A549 treated with Mapracorat at 1 μM for 4 hours (cell line): Measurements from ENCODE around the gene TROAP. TPM values are rescaled to one million over a fixed set of nuclear protein-coding genes. Genes with fewer than 3 reads are reported as not detected.

Source experiments
- total RNA-seq: library from RNA; stranded (reverse); fragments of 200-300 nt; extraction: Qiagen RNA extraction; gene quantifications from 5 replicates; pipeline ENCODE4 v1.2.3, GENCODE V29; 2022

Gene TROAP, protein sequence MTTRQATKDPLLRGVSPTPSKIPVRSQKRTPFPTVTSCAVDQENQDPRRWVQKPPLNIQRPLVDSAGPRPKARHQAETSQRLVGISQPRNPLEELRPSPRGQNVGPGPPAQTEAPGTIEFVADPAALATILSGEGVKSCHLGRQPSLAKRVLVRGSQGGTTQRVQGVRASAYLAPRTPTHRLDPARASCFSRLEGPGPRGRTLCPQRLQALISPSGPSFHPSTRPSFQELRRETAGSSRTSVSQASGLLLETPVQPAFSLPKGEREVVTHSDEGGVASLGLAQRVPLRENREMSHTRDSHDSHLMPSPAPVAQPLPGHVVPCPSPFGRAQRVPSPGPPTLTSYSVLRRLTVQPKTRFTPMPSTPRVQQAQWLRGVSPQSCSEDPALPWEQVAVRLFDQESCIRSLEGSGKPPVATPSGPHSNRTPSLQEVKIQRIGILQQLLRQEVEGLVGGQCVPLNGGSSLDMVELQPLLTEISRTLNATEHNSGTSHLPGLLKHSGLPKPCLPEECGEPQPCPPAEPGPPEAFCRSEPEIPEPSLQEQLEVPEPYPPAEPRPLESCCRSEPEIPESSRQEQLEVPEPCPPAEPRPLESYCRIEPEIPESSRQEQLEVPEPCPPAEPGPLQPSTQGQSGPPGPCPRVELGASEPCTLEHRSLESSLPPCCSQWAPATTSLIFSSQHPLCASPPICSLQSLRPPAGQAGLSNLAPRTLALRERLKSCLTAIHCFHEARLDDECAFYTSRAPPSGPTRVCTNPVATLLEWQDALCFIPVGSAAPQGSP
- 76.5 to 121 TPM (median 80.2 TPM) in 5 replicates for total RNA-seq

DNA sequence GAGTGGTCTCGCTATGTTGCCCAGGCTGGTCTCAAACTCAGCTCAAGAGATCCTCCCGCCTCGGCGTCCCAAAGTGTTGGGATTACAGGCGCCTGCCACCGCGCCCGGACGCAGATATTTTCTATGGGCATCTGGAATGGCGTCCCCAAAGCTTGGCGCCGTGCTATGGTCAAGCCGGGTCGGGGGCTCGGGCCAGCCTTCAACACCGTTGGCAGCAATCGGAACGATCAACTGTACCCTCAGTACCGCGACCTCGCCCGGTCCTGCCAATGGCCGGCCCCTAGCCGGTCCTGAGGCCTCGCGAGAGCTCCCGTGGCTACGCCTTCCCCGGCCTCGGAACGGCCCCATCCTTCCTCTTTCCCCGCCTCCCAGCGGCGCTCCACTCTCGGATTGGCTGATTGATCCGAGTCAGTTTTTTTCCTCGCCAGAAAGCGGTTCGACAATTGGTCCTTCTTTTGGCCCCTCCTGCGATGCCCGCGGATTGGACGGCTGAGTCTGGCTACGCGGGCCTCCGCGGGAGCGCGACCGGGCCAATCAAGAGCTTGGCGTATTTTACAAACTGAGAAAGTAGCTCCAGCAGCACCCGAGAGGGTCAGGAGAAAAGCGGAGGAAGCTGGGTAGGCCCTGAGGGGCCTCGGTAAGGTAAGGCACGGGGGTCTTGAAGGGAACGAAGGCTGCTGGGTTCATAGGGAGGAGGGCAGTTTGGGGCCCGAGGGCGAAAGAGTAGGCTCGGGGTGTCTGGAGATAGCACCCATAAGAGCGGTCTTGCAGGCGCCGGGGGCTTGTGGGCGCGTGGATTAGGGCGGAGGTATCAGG, at the start of gene TROAP:
TROAP (plus strand) TSS at position 548 of the 816 bp plus-strand sequence. CDS start 354 bp downstream, outside the sequence.

DNA sequence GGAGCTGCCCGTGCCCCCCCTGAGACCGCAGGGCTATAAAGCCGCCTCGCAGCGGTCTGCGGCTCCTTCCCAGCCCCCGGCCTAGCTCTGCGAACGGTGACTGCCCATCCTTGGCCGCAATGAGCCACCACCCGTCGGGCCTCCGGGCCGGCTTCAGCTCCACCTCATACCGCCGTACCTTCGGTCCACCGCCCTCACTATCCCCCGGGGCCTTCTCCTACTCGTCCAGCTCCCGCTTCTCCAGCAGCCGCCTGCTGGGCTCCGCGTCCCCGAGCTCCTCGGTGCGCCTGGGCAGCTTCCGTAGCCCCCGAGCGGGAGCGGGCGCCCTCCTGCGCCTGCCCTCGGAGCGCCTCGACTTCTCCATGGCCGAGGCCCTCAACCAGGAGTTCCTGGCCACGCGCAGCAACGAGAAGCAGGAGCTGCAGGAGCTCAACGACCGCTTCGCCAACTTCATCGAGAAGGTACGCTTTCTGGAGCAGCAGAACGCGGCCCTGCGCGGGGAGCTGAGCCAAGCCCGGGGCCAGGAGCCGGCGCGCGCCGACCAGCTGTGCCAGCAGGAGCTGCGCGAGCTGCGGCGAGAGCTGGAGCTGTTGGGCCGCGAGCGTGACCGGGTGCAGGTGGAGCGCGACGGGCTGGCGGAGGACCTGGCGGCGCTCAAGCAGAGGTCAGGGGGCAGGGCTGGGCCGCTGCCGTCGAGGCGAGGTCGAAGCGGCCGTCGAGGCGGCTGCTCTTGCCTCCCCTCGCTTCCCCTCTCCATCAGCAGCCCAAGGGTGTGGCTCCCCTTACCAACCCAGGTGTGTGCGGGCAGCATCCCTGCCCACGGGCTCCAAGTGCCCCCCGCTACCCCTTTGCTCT, 27.7 kb upstream of the TROAP start, which contains the start of gene PRPH:
PRPH (plus strand) TSS at position 66 of the 855 bp plus-strand sequence; CDS start at position 120, 54 bp downstream.

DNA sequence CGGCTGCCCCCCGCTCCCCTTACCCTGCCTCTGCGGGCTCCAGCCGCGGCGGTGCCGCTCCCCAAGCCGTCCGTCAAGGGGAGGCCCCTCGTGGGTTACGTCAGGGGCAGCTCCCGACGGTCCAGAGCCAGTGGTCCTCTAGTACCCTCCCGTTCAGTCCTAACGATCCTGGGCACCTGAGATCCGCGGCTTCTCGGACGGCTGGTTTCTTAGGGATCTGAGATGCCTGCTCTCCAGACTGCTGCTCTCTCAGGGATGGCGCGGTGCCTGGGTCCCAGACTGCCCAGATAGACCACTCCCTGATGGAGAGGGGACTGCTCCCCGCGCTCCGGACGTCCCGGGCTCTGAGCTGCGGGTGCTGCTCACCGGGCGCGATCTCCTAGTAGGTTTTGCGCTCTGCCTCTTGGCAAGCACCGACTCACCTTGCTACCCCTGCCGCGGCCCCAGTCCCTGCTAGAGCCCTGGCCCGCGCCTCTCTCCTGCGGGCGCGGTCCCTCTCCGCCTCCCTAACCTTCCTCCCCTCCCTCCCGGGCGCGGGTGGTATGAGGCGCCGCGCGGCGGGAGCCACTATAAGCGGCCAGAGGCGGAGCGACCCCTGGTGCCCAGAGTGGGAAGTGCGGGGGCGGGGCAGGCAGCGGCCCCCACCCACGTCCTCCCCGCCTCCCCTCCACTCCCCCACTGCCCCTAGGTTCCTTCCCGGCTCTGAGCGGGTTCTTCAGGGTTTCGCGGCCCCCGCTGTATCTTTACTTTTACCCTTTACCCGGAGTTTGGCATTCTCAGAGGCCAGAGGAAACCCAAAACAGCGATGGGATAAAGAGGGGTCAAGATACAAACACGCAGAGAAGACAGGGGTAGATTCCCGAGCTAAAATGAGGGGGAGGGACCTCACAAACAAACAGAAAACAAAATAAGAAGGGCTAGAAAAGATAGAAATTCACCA, 13.9 kb downstream of the TROAP start, which contains the start of gene C1QL4:
C1QL4 (minus strand) TSS at position 544 of the 940 bp plus-strand sequence. CDS start 711 bp downstream, outside the sequence.

DNA sequence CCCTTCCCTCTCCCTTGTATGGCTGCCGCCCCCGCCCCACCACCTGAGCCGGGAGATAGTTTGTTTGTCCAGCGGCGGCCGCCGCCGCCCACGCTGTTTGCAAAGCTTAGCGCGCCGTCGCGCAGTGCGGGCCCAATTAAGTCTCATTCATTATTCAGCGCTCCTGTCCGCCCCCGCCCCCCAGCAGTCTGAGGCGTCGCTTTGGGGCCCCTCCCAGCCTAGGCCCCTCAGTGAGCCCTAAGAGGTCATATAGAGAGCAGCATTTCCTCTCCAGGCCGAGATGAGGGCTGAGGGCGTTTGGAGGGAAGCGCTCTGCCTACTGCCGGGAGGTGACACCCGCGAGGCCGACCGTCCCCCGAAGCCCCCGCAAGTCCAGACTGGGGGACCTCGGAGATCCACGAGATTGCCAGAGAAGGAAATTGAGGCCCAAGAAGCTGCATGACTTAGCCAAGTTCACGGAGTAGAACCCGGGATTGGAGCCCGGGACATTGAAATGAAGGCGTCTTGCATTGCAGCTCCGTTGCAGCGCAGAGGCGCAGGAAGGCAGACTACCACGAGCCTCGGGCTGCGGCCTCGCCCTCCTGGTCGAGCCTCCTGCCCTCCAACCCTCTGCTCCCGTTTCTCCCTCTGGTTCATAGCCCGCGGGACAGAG, 23.7 kb downstream of the TROAP start, which contains the start of gene DNAJC22:
DNAJC22 (plus strand) TSS at position 230 of the 652 bp plus-strand sequence. CDS start 1,985 bp downstream, outside the sequence.

DNA sequence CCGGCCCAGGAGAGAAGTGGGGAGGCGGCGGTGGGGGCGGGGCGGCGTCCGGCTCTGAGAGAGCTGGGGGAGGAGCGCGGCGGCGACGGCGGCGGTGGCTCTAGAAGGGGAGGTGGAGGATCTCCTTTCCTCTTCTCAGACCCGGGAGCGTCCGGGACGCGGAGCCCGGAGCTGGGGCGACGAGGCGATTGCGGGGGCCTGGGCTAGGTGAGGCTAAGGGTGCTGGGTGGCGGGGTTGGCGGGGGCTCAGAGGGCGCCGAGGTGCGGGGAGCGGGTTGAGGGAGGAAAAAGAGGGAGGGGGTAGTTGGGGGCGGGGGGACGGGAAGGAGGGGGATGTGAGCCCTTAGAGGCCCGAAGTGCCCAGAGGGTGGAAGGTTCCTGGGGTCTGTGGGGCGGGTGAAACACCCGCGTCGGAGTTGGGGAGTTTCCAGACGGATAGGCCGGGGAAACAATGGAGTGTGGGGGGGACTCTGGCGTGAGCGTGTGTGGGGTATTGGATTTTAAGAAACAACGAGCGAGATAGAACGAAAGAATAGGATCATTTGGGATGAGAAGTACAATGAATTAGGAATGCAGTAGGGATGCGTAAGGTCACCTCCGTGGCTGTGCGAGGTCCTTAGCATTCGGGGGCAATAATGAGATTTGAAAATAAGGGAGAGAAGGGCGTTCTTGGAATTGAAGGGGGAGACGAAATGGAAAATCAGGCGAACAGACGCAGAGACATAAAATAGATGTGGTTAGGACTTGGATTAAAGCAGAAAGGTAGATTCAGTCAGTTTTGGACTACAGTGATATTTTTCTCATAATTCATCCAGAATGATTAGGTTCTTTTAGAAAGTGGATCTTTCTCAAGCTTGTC, 44.6 kb downstream of the TROAP start, which contains the start of gene SPATS2:
SPATS2 (plus strand) TSS at position 82 of the 859 bp plus-strand sequence. CDS start 93,551 bp downstream, outside the sequence.

Other genes starting within 250 kb of the TROAP start
- not detected in 5 replicates for gene DHH, start 228.5 kb upstream of the TROAP start, total RNA-seq
- 12.7 to 18.4 TPM (median 13.4 TPM) in 5 replicates for gene LMBR1L, start 212.4 kb upstream of the TROAP start, total RNA-seq
- 2,300 to 2,554 TPM (median 2,409 TPM) in 5 replicates for gene TUBA1B, start 191.9 kb upstream of the TROAP start, total RNA-seq
- gene TUBA1A, start 134.2 kb upstream of the TROAP start, total RNA-seq: 178 to 232 TPM (median 219 TPM) in 5 replicates
- 1,605 to 2,005 TPM (median 1,655 TPM) in 5 replicates for gene TUBA1C, start 58.2 kb upstream of the TROAP start, total RNA-seq
- 1.5 to 1.9 TPM (median 1.7 TPM) in 5 replicates for gene PRPH, start 28.1 kb upstream of the TROAP start, total RNA-seq
- 4.3 to 6.9 TPM (median 6.6 TPM) in 5 replicates for gene C1QL4, start 13.9 kb downstream of the TROAP start, total RNA-seq
- 17.0 to 23.4 TPM (median 20.7 TPM) in 5 replicates for gene DNAJC22, start 23.6 kb downstream of the TROAP start, total RNA-seq
- 25.2 to 34.3 TPM (median 31.6 TPM) in 5 replicates for gene SPATS2, start 44.2 kb downstream of the TROAP start, total RNA-seq
- 1.5 to 2.6 TPM (median 2.3 TPM) in 5 replicates for gene KCNH3, start 215.8 kb downstream of the TROAP start, total RNA-seq
- 54.3 to 69.9 TPM (median 65.4 TPM) in 5 replicates for gene MCRS1, start 244.9 kb downstream of the TROAP start, total RNA-seq